Uterus (tissue), 4 donors: ENCODE measurements around the gene CEP89. TPM values are rescaled to one million over a fixed set of nuclear protein-coding genes. Genes with fewer than 3 reads are reported as not detected.

Experiments
- DNase-seq, 2 donors: peaks; one replicate each; pipeline ENCODE4 v3.0.0-alpha.2; 2019 to 2020
- H3K27ac ChIP-seq, 2 donors: fragments of 200-600 bp; sonication (generic); 1 replicate in 1 of 2; 2 replicates in 1 of 2; pipeline ENCODE4 v1.5.1; 2016 to 2018
- H3K27me3 ChIP-seq, 2 donors: fragments of 200-600 bp; sonication (generic); one replicate each; pipeline ENCODE4 v1.5.1; 2018 to 2019; ENCODE audit warnings: control low read depth in 1 of 2
- H3K36me3 ChIP-seq, 2 donors: fragments of 200-600 bp; sonication (generic); one replicate each; pipeline ENCODE4 v1.5.1; 2019; ENCODE audit warnings: control low read depth in 1 of 2
- H3K4me1 ChIP-seq, 2 donors: fragments of 200-600 bp; sonication (generic); one replicate each; pipeline ENCODE4 v1.5.1; 2018 to 2019; ENCODE audit warnings: control low read depth in 1 of 2
- H3K4me3 ChIP-seq, 2 donors: fragments of 200-600 bp; sonication (generic); 1 replicate in 1 of 2; 2 replicates in 1 of 2; pipeline ENCODE4 v1.5.1; 2018 to 2019; ENCODE audit warnings: mild to moderate bottlenecking in 1 of 2
- H3K9me3 ChIP-seq, 2 donors: fragments of 200-600 bp; sonication (generic); one replicate each; pipeline ENCODE4 v1.5.1; 2019; ENCODE audit warnings: control low read depth in 1 of 2
- CTCF ChIP-seq, 4 experiments: fragments of 200-600 bp in 2 of 4; fragments of 450-650 bp in 2 of 4; sonication (generic) in 2 of 4; IDR thresholded peaks; one replicate each; pipeline ENCODE4 v1.5.1; 2016 to 2019; ENCODE audit warnings: antibody characterized with exemption in 4 of 4, mild to moderate bottlenecking in 2 of 4, moderate library complexity in 1 of 4
- POLR2A ChIP-seq, 2 donors: fragments of 450-650 bp; IDR thresholded peaks; one replicate each; pipeline ENCODE4 v1.6.1; 2016; ENCODE audit warnings: antibody characterized with exemption in 2 of 2, mild to moderate bottlenecking in 1 of 2, moderate library complexity in 1 of 2
- intact Hi-C: fragments of 100-400 bp; cut with DNase I; formaldehyde crosslinking; loops from one replicate; pipeline ENCODE4 v1.15.1; 2023; ENCODE audit warnings: low total_unique reads
- total RNA-seq, 4 donors: library from RNA; depleted of rRNA in 3 of 4; stranded (reverse); fragments of >200 nt in 3 of 4; gene quantifications; one replicate each; pipeline versions ENCODE4 v1.1.0 to v1.2.4, GENCODE V29; 2014 to 2023
- donor health status: DM: yes; HTN: yes; CAD: no.

Gene CEP89
- total RNA-seq, 4 donors from 2014 or later = 5.1 to 29.2 (median 10.6) TPM

GRCh38 chr19:32935629-32936028, 36.1 kb downstream of the CEP89 start:
- Histone ChIP-seq H3K27ac (no peak overlapping the region), H3K9me3 (no peaks in the 10 kb centered on the region), H3K4me3 (no peak overlapping the region), H3K4me1 (no peaks in the 10 kb centered on the region), H3K27me3 (no peaks in the 10 kb centered on the region), H3K36me3 (no peaks in the 10 kb centered on the region)
- intact Hi-C loops = no loop called here
- TF ChIP-seq CTCF (IDR thresholded peaks at IDR 0.05) = no peak
- TF ChIP-seq POLR2A (IDR thresholded peaks at IDR 0.05) = no peak
- no peak for DNase-seq

GRCh38 chr19:32933571-32933970, 38.2 kb downstream of the CEP89 start:
- Histone ChIP-seq H3K4me3 (no peak overlapping the region), H3K4me1 (no peaks in the 10 kb centered on the region), H3K27me3 (no peaks in the 10 kb centered on the region), H3K9me3 (peaks cover 0 to 2% of the 10 kb centered on the region in 2 donors), H3K27ac (no peak overlapping the region), H3K36me3 (no peaks in the 10 kb centered on the region)
- intact Hi-C loops = no loop called here
- no peak for DNase-seq
- no peak for TF ChIP-seq CTCF (IDR thresholded peaks at IDR 0.05)
- no peak for TF ChIP-seq POLR2A (IDR thresholded peaks at IDR 0.05)

GRCh38 chr19:32930567-32930966, 41.2 kb downstream of the CEP89 start:
- H3K4me3 ChIP-seq = no peak overlapping the region
- TF ChIP-seq POLR2A (IDR thresholded peaks at IDR 0.05) = no peak
- no peak for TF ChIP-seq CTCF (IDR thresholded peaks at IDR 0.05)
- H3K27ac ChIP-seq = no peak overlapping the region
- intact Hi-C loops = no loop called here
- H3K36me3 ChIP-seq = no peaks in the 10 kb centered on the region
- H3K27me3 ChIP-seq = no peaks in the 10 kb centered on the region
- H3K9me3 ChIP-seq = peaks cover 0 to 9% of the 10 kb centered on the region in 2 donors
- no peak for DNase-seq
- H3K4me1 ChIP-seq = no peaks in the 10 kb centered on the region

- no peaks in the 10 kb centered on the region for H3K4me1 ChIP-seq
- H3K36me3 ChIP-seq = no peaks in the 10 kb centered on the region
Measured at GRCh38 chr19:32928806-32929205, 43.0 kb downstream of the CEP89 start.

GRCh38 chr19:32924200-32924599, 47.6 kb downstream of the CEP89 start:
- no peaks in the 10 kb centered on the region for H3K36me3 ChIP-seq
- H3K4me3 ChIP-seq = no peak overlapping the region
- no peaks in the 10 kb centered on the region for H3K4me1 ChIP-seq
- no peak overlapping the region for H3K27ac ChIP-seq
- no peaks in the 10 kb centered on the region for H3K27me3 ChIP-seq
- intact Hi-C loops = no loop called here
- TF ChIP-seq POLR2A (IDR thresholded peaks at IDR 0.05) (no peak), CTCF (IDR thresholded peaks at IDR 0.05) (no peak)
- no peak for DNase-seq
- H3K9me3 ChIP-seq = peaks cover 0 to 9% of the 10 kb centered on the region in 2 donors

More at GRCh38 chr19:32928806-32929205, 43.0 kb downstream of the CEP89 start:
- DNase-seq = no peak
- H3K9me3 ChIP-seq = peaks cover 0 to 9% of the 10 kb centered on the region in 2 donors
- TF ChIP-seq CTCF (IDR thresholded peaks at IDR 0.05) = no peak
- TF ChIP-seq POLR2A (IDR thresholded peaks at IDR 0.05) = no peak
- no peak overlapping the region for H3K4me3 ChIP-seq
- intact Hi-C loops = no loop called here
- H3K27ac ChIP-seq = no peak overlapping the region
- no peaks in the 10 kb centered on the region for H3K27me3 ChIP-seq
